ENCODE measurements around the gene NADK.

The NADK gene

GRCh38 chr1:1777950-1778662 lies at the start of gene NADK:
Gene NADK, minus strand, starts transcription at chr1:1778470. Its CDS starts 13,064 bp downstream, at chr1:1765406.
- DNase-seq (ENCODE audit: low read depth), result peak; percentile 70

- no peak for DNase-seq (ENCODE audit: low read depth)
Measured at GRCh38 chr1:1827089-1827848, 49.0 kb upstream of the NADK start.

GRCh38 chr1:1826356-1827088 lies 48.3 kb upstream of the NADK start:
- DNase-seq (ENCODE audit: low read depth), result no peak

GRCh38 chr1:1825217-1825616 lies 46.9 kb upstream of the NADK start:
- DNase-seq (ENCODE audit: low read depth), result no peak

GRCh38 chr1:1819762-1820161 lies 41.5 kb upstream of the NADK start:
- DNase-seq (ENCODE audit: low read depth), result no peak

GRCh38 chr1:1817221-1817620 lies 39.0 kb upstream of the NADK start:
- DNase-seq (ENCODE audit: low read depth), result no peak

- no peak for DNase-seq (ENCODE audit: low read depth)
Measured at GRCh38 chr1:1815606-1816281, 37.5 kb upstream of the NADK start.

- DNase-seq (ENCODE audit: low read depth), result no peak
Measured at GRCh38 chr1:1809489-1809888, 31.2 kb upstream of the NADK start.

- no peak for DNase-seq (ENCODE audit: low read depth)
Measured at GRCh38 chr1:1808206-1808605, 29.9 kb upstream of the NADK start.

GRCh38 chr1:1806890-1807289 lies 28.6 kb upstream of the NADK start:
- DNase-seq (ENCODE audit: low read depth), result no peak

GRCh38 chr1:1804301-1804700 lies 26.0 kb upstream of the NADK start:
- DNase-seq (ENCODE audit: low read depth), result no peak

GRCh38 chr1:1802871-1803270 lies 24.6 kb upstream of the NADK start:
- DNase-seq (ENCODE audit: low read depth), result no peak

- no peak for DNase-seq (ENCODE audit: low read depth)
Measured at GRCh38 chr1:1799716-1800115, 21.4 kb upstream of the NADK start.

- no peak for DNase-seq (ENCODE audit: low read depth)
Measured at GRCh38 chr1:1797731-1798341, 19.6 kb upstream of the NADK start.

- DNase-seq (ENCODE audit: low read depth), result no peak
Measured at GRCh38 chr1:1796466-1796865, 18.2 kb upstream of the NADK start.

- no peak for DNase-seq (ENCODE audit: low read depth)
Measured at GRCh38 chr1:1794999-1795398, 16.7 kb upstream of the NADK start.

- DNase-seq (ENCODE audit: low read depth), result no peak
Measured at GRCh38 chr1:1793481-1794244, 15.4 kb upstream of the NADK start.

GRCh38 chr1:1788646-1789431 lies 10.6 kb upstream of the NADK start:
- no peak for DNase-seq (ENCODE audit: low read depth)

GRCh38 chr1:1788136-1788535 lies 9.9 kb upstream of the NADK start:
- DNase-seq (ENCODE audit: low read depth), result no peak
